Activated effector memory CD4-positive, alpha-beta T cell treated with Interleukin-2 at 50 U/mL for 16 hours (primary cell): Measurements from ENCODE around the gene ATF2.
"Not testable (repeated sequence)": the region's sequence is repeated elsewhere in the genome, so short reads cannot be mapped to it uniquely, and the experiment has no call there.

Experiments
- DNase-seq: peaks from one replicate; pipeline ENCODE4 v3.0.0-alpha.2; 2020

Gene ATF2

DNA sequence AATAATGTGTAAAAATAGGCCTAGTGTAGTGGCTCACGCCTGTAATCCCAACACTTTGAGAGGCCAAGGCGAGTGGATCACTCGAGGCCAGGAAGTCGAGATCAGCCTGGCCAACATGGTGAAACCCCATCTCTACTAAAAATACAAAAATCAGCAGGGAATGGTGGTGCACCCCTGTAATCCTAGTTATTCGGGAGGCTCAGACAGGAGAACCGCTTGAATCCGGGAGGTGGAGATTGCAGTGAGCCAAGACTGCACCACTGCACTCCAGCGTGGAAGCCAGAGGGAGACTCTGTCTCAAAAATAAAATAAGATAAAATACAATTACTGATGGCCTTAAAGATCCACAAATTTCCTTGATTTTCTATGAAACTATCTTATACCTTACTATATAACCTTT lies 3.8 kb downstream of the ATF2 start:
- DNase-seq: no peak

DNA sequence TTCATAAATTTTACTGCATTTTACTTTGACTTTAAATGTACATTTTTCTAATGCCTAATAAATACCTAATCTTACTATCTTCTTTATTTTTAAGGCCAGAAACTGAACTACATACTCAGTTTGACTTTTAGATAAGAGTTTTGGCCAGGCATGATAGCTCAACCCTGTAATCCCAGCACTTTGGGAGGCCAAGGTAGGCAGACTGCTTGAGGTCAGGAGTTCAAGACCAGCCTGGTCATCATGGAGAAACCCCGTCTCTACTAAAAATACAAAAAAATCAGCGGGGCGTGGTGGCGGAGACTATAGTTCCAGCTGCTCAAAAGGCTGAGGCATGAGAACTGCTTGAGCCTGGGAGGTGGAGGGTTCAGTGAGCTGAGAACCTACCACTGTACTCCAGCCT lies 9.1 kb downstream of the ATF2 start:
- DNase-seq: no peak

DNA sequence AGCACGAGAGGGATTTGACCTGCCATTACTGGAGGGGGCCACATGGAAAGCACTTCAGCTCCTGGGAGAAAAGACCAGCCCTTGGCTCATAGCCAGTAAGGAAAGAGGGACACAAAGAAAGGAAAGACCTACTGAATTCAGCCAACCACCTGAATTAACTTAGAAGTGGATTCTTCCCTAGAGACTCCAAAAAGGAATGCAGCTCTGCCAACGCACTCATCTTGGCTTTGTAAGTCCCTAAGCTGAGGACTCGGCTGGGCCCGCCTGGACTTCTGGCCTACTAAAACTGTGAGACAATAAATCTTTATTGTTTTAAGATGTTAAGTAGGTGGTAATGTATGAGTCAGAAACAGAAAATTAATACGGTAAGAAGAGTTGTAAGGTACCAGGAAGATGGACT lies 11.5 kb downstream of the ATF2 start:
- DNase-seq: no peak

DNA sequence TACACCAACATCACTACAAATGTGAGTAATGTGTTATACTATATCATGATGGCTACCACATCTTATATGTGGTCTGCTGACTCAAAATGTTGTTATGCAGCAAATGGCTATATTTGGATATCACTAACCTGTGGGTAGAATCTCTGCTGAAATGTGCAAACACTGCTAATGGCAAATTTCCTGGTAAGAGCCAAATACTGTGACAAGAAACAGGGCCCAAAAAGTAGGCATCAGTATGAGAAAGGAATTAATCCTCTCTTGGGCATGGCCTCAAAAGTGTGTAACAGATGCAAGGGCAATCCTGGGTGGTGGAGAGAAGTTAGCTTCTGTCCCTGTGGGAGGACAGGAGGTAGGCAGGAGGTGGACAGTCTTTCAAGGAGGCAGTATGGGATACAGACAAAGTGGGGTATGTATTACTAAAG lies 13.3 kb downstream of the ATF2 start:
- DNase-seq: no peak

DNA sequence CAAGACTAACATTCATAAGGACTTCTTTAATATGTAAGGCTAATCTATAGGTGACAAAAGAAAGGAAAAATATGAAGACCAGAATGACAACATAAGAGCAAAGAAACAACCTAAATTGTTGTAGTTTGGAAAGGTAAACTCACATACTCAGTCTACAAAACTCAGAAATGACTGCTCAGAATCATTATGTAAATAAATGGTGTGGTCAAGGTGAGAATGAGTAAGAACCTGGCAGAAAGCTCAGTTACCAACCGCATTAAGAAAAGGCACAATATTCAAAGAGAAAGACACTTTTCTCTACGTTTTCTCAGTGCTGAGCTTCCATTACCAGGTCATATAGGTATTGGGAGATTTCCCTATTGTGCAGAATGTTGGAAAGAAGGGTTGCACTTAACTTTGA lies 15.8 kb downstream of the ATF2 start:
- DNase-seq: no peak

DNA sequence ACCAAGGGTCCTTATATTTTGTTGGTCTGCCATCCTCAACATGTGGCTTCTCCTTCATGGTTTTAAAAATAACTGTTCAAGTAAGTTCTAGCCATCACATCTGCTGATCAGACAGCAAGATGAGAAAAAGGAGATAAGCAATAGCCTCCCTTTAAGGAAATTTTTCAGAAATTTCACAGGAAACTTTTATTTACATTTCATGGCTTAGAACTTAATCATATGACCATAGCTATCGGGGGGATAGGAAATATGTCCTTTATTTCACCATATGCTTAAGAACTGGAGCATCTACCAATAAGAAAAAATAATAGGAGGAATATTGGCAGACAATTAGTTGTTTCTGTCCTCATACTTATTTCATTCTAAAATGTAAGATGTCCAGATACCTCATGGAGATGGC lies 16.2 kb downstream of the ATF2 start:
- DNase-seq: no peak

DNA sequence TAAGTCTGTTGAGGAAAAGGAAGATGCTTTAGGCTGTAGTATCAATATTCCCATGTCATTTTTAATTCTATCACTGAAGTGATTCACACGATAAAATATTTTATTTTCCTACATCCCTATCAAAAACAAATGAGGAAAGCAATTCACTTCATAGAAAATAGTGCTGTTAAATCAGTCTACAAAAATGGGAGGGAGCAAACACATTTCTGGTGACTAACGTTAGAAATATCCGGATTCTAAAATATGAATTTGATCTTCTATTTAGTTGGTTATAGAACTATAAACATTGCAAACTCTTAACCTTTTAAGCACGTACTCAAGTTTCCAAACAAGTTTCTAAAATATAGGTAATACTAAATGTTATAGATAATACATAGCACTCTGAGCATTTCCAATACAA lies 20.8 kb downstream of the ATF2 start:
- no peak for DNase-seq

DNA sequence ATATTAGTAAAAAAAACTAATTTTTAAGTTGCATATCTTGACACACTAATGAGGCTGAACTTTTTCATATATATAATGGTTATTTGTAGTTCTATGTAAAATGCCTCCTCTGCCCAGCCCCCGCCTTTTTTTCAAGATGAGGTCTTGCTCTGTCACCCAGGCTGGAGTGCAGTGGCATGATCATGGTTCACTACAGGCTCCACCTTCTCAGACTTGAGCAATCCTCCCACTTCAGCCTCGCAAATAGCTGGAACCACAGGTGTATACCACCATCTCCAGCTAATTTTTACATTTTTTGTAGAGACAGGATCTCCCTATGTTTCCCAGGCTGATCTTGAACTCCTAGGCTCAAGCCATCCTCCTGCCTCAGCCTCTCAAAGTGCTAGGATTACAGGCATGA lies 24.3 kb downstream of the ATF2 start:
- DNase-seq: no peak

DNA sequence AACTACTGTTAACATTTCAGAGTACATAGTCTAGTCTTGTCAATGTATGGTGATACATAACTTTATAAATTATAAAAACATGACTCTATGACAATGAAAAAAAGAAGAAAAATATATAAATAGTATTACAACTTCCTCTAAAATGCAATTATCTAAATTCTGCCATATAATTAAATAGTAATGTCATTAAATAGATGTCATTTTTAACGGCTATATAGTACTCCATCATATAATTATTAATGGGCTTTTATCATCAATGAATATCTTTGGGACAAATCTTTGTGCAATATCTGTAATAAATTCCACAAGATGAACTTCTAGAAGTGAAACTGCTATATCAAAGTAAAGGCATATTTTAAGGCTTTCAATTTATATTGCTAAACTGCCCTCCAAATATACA lies 24.8 kb downstream of the ATF2 start:
- no peak for DNase-seq

DNA sequence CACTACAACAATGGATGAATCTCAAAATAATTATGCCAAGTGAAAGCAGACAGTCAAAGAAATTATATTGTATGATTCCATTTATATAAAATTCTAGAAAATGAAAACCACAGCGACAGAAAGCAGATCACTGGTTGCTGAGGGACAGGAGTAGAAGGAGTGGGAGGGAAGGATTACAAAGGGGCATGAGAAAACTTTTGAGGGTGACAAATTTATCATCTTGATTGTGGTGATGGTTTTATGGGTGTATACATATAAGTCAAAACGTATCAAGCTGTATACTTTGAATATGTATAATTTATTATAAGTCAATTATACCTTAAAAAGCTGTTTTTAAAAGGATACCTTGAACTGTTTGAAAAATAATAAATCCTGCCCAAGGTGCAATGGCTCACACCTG lies 27.7 kb downstream of the ATF2 start:
- no peak for DNase-seq

DNA sequence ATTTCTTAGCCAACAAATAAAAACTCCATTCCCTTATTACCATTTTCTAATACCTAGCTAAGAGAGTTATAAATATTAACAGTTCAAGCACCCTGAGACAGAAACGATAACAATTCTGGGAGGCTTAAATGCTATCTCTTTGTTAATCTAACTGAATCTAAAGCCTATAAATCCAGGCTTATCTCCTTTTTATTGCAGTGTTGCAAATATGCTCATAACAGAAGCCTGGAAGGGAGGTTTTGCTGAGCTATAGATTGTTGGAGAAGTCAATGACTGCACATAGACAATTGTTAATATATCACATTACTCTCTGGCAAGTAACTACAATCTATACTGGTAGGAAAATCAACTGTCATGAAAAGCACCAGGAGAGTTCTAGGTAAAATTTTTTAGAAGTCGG lies 30.2 kb downstream of the ATF2 start:
- no peak for DNase-seq

DNA sequence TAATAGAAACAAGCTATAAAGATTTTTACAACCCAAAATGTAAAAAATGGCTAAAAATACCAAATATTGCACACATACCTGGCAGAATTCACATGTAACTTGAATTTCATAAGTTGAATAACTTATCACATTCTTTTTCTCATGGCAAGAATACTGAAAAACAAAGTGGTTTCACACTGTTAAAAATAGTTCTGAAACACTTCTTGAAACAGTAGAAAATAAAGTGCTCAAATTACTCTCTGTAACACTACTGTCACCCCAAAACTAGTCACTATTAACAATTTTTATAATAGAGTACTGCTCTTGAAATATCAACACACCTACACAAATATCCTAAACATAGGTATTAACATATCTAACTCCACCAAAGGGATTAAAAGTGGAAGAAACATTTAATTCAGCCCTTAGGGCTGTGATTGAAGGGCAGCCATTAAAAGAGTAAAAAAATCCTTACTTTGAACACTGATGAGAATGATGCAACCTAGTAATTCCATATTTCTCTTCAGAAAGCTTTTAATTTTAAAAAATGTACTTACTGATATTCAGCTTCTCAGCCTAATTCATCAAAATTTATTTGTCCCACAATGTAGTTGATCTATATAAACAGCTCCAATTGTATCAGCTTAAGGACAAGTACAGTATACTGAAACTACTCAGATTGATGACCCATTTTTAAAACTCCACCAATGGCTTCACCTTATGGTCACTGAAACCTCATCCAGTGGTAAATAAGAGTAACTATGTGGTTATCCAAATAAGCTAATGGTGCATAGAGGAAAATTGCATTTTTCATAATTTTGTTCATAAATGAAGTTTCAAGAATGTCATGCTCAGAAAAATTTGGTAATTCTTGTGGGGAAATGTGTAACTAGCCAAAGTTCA lies 31.4 kb downstream of the ATF2 start:
- no peak for DNase-seq

DNA sequence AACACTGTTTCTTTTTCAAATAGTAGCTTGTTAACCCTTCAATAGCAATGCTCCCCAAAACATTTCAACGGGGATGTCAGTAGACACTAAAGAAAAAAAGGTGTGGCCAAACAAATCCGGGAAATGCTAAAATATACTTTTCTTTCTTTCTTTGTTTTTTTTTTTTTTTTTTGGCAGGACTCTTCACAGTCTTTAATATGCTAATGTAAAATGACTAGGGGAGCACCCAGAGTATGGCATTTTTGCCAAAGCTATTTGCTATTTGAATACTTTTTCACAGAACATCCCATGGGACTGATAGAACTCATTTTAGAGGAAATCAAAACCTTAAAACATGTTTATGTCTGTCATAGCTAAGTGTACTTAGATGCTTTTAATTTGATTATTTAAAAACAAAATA lies 32.1 kb downstream of the ATF2 start:
- DNase-seq: no peak

DNA sequence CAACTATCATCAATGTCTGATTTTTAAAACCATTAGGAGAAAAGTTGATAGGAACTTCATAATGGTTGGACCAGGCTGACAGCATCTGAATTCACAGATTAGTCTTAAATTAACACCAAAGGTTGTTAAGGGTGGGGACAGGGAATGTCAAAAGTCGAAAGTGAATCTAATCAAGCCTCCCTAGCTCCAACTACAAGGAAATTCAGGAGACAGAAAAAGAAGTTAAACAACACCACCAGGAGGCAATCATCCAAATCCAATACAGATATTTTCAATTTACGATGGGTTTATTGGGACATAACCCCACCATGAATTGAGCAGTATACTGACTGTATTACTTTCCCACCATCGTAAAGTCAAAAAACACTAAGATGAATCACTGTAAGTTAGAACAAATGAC lies 32.8 kb downstream of the ATF2 start:
- no peak for DNase-seq

DNA sequence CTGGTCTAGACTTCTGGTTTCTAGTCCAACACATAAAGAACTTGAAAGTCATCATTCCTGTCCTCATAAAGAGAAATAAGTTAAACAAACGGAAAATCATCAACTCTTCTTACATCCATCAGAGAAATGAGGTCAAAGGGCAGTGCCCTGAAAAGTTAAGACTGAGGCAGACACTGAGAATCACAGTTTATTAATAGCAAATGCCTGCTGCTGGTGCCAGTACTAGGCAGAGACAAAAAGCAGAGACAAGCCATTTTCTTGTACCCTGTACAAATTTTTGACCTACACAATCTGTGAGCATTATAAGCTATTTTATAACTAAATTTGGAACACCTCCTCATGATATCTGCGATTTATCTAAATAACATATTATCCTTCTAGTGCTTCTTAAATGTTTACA lies 36.8 kb downstream of the ATF2 start:
- no peak for DNase-seq

DNA sequence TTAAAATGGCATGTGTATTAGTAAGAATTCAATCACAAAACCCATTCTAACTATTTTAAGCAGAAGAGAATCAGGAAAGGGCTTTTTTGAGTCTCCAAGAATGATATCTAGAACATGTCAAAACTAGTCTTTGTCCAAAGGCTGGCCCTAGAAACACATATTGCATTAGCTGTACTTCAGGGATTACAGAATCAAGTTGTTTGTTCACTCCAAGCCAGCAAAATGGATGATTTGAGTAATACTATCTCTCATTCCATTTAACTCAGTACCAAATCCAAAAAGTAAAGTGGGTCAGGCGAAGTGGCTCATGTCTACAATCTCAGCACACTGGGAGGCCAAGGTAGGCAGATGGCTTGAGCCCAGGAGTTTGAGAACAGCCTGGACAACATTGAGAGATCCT lies 41.3 kb downstream of the ATF2 start:
- no peak for DNase-seq

DNA sequence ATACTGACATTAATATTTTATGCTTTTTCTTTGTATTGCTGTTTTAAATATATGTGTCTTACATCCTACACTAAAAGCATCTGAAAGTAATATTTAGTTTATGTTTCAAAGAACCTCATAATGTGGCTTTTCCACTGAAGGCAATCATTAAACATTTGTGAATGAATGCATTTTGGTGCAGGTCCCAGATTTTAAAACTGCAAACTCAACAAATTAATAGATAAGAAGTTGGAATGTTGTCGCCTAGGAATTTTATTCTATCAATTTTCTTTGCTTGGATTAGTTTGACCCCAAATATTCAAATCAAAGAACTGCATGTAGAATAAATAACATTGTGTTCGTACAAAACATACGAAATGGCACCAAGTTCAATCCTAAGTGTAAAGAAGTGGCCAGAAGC lies 44.7 kb downstream of the ATF2 start:
- DNase-seq: no peak

DNA sequence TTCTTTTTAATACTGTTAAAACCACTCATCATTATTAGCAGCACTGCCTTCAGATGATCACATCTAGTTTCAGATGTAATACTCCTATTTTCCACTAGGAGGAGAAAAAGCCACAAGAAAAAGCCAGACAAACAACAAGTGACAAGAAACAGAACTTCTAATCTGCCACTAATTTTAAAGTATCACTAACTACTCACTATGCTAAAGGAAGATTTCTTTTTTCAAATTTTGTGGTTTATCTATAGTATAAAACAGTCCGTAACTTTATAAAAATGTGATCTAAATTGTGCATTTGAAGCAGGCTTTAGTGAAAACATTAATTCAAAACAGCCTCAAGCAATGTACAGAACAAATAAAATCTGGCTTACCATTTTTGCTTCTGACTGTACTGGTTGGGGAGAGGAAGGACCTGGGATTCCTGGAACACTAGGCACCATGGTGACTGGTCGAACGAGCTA lies 56.8 kb downstream of the ATF2 start:
- DNase-seq: no peak

DNA sequence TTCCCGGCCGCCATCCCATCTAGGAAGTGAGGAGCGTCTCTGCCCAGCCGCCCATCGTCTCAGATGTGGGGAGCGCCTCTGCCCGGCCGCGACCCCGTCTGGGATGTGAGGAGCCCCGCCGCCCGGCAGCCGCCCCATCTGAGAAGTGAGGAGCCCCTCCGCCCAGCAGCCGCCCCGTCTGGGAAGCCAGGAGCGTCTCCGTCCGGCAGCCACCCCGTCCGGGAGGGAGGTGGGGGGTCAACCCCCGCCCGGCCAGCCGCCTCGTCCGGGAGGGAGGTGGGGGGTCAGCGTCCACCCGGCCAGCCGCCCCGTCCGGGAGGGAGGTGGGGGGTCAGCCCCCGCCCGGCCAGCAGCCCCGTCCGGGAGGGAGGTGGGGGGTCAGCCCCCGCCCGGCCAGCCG lies 59.9 kb downstream of the ATF2 start:
- DNase-seq: not testable (repeated sequence)

DNA sequence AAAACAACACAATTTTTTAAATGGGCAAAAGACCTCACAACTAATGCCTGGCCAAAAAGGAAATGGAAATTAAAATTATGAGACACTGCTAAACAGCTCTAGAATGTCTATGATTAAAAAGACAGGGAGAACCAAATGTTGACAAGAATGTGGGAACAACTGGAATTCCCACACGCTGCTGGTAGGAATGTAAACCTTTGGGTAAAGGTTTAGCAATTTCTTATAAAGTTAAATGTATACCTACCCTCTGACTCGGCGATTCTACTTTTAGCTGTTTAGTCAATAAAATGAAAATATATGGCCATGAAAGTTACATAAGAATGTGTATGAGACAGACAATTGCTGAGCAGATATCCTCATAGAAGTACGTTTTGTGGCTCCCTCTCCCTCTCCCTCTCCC lies 60.9 kb downstream of the ATF2 start:
- no peak for DNase-seq

DNA sequence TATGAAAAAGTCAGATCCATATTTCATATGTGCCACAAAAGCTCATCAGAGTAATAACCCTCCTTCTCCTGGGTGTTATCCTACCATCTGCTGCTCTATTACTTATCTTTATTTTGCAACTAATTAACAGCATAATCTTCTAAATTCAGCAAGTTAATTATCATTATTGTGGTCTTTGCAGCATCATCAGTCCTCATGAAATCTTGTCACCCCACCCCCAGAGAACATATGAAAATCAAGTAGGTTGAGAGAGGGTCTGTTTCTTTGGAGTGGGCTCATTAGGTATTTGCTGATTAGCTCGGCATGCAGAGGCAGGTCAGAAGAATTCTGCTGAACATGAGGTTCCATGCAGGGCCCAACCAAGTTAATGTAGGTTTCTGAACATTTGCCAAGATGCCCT lies 64.8 kb downstream of the ATF2 start:
- DNase-seq: no peak

DNA sequence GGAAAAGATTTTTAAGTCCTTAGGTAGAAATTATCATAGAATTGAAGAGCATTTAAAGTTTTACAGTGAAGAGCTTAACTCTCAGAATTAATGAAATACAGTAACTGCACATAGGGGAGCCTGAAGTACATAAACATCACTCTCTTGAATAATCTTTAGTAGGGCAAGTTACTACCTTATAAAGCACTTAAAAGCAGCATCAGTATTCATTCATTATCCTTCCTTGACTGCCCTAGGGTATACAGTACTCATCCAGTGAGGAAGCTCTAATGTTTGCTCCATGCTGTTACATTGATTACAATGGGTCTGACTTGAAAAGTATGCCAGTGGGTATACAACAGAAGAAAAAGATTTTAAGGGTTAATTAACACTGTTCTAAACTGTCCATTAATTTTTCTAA lies 66.5 kb downstream of the ATF2 start:
- DNase-seq: no peak

DNA sequence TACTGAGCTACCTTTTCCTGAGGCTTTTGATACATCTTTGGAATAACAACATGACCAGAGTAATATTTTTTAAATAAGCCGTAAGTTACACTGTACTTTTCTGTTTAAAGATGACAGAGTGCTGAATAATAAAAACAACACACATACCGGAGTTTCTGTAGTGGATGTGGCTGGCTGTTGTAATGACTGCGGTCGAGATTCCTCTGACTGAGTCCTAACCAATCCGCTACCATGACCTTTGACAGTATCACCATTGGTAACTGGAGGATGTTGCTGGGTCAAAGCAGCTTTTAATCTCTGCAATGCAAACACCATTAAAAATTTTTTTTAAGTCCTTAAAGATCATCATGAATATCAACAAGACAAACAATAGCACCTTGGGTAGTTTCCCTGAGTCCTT lies 70.7 kb downstream of the ATF2 start:
- DNase-seq: no peak

DNA sequence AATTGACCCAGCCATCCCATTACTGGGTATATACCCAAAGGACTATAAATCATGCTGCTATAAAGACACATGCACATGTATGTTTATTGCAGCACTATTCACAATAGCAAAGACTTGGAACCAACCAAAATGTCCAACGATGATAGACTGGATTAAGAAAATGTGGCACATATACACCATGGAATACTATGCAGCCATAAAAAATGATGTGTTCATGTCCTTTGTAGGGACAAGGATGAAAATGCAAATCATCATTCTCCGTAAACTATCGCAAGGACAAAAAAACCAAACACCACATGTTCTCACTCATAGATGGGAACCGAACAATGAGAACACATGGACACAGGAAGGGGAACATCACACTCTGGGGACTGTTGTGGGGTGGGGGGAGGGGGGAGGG lies 83.9 kb downstream of the ATF2 start:
- DNase-seq: not testable (repeated sequence)

DNA sequence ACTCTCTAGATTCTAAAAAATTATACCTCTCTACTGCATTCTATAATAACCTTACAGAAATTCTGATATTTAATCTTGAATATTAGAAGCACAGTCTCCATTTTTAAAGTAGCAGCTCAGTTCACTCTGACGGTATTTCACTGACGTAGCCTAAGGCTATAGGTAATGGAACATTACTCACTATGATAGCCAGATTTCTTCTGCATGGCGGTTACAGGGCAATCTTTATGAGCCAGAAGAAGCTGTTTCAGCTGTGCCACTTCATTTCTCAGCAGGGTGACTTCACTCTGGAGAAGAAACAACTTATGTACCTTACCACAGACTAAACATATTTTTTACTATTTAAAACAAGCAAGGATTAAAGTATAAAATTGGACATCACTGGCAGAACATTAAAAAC lies 87.5 kb downstream of the ATF2 start:
- DNase-seq: no peak
